GM19372 (cell line): ENCODE data around the gene MAP1B.
"Not testable (repeated sequence)": the region's sequence is repeated elsewhere in the genome, so short reads cannot be mapped to it uniquely, and the experiment has no call there.

Experiments
- ATAC-seq: cut with Tn5 transposase; IDR thresholded peaks from one replicate; pipeline ENCODE4 v1.9.1; 2021; ENCODE audit warnings: mild to moderate bottlenecking, low read depth, moderate library complexity; ENCODE audit not compliant: unreplicated experiment

MAP1B gene

GRCh38 chr5:72157625-72157962, 50.3 kb downstream of the MAP1B start:
- ATAC-seq = no peak

DNA sequence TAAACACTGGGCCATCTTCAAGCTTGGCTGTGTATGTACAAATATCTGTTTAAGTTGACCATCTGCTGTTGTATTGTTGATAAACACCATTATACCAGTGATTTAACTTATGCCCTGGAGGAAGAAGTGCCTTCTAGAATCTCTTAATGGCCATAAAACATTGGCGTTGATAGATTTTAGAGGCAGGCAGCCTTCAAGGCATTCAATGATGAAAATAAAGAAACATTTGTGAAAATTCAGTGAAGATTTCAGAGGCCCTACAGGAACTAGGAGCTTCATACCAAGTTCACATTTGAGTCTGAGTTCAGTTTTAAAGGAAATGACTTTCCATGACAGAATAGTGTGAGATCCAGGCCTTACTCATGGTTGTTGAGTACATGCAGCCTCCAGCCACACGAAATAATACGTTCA, 52.2 kb downstream of the MAP1B start:
- ATAC-seq = no peak

GRCh38 chr5:72160329-72160728, 53.1 kb downstream of the MAP1B start:
- ATAC-seq = no peak

DNA sequence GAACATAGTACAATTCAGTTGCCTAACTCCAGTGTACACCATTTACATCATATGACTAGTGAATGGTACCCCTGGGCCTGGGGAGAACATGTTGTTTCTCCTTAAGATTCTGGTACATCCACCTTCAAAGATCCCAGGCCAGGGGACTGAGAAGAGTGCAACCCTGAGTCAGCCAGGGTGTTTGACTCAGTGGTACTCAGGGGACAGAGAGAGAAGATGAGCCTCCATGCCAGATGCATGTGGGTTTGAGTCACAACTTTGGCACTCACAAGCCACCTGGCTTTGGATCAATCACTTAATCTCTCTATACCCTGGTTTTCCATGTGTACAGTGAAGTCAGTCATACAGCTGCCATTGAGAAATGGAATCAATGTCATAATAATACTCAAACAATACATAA, 53.7 kb downstream of the MAP1B start:
- no peak for ATAC-seq

DNA sequence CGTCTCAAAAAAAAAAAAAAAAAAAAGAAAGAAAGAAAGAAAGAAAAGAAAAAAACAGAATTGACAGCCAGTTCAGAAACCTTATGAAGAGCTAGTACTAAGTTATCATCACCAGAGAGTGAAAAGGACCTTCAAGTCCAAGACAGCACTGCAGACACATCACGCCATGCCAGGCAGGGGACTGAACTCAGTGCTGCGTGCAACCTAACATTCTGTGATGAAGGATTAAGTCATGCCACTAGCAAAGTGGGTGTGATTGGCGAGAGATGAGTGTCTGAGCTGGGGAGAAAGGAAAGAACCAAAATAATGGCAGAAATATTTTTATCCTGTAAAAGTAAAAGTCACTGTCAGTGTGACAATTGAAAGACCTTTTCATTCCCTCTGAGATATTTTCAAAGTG, 54.7 kb downstream of the MAP1B start:
- no peak for ATAC-seq

DNA sequence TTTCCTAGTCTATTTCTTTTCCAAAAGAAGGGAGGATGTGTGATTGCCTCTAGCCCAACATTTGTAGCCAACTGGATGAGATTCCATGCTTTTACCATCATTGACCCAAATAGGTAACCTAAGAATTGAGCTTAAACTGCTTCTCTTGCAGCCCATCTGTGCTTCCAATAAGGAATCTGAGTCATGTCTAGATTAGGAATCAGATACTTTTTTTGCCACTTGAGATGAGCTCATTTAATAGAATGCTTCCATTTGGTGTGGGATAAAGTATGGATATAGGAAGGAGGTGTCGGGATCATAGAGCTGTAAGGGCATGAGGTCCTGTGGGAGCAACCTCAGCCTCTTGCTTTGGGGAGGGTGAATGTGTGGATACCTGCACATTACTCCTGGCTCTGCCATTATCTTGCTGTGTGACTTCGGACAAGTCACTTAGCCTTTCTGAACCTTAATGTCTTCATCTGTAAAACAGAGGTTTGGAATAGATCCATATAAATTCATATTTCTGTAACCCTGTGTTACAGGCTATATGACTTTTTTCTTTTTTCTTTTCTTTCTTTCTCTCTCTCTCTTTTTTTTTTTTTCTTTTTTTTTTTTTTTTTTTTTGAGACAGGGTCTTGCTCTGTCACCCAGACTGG, 56.2 kb downstream of the MAP1B start:
- ATAC-seq = no peak

DNA sequence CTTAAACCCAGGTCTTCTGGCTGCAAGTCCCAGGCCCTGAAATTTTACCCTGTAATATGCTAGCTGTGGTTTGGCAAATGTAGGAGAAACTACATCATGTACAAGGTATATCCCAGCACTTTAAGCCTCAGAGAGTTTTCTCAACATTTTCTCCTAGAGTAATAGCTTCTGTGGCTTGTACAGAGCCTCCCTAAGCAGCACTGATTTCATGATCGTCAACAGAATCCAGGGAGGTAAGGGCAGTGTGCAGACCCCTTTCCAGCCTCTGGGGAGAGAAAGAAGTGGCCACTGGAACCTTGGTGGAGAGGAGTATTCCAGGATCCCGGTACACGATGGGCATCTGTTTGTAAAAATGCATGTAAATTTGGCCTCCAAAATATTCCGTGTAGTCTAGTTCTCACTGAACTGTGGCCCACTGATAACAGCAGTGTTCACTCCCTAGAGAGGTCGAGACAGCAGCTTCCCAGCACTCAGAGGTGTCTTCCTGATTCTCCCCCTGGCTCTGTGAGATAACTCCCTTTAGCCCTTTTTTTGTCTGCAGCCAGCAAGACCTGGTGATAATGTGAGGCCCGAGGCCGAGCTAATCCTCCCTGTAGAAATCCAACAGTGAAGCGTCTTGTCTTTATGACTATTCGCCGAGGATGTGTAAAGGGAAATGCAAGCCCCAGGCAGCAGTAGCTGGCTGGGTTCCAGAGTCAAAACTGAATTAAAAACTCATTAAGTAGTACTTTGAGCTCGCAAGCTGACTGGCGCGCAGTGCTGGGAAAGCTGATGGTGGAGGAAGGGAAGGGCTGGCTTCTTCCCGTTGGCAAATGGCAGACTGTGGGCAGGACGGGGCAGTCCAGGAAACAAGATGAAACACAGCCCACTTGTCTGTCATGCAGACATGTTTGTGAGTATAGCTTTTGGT, 59.0 kb downstream of the MAP1B start:
- ATAC-seq = no peak

DNA sequence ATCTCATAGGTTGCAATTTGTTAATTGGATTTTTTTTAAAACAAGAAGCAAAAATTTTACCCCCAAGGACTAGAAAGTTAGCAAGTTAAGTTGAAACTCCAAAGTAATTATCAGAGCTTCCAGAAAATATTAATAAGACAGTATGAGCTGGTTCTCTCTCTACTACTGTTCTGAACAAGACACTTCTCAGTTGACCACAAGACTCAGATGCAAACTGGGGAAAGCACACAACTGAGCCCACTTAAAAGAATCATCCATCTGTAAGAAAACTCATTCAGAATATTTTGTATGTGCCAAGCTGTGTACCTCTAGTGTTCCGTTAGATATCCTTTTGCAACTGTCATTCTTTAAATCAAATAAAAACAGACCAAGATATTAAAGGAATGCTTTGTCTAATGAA, 60.0 kb downstream of the MAP1B start:
- no peak for ATAC-seq

DNA sequence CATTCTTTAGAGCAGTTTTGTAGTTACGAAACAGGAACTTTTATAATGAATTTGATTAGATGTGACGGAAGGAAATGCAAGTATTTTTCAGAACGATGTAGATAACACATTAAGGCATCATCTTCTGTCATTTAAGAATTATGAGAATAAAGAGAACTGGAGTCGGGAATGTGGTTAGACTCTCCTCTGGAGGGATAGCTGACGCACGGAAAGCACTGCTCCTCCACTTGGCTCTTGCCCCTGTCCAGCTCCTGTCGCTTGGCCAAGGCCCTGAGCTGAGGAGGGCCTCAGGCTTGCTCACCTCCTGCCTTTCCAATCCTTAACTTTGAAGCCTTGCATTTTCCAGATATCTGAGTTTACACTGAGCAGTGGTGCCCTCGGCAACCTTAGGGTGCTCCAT, 60.5 kb downstream of the MAP1B start:
- no peak for ATAC-seq

DNA sequence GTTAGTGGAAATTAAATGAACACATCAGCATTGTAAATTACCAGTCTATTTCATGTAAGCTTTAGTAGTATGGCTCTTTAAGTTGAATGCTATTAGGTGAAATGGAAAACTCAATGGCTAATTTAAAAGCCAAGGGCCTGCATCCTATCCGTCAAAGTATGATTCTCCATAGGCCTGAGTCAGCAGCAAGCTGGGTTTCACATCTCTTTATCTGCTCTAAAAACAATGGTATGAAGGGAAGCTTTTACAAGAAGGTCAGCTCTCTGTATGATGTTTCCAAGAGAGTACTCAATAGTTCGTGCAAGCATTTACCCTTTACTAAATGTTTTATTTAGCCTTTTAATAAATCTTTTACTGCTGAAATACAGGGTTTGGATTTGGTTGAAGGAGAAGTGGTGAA, 62.8 kb downstream of the MAP1B start:
- no peak for ATAC-seq

DNA sequence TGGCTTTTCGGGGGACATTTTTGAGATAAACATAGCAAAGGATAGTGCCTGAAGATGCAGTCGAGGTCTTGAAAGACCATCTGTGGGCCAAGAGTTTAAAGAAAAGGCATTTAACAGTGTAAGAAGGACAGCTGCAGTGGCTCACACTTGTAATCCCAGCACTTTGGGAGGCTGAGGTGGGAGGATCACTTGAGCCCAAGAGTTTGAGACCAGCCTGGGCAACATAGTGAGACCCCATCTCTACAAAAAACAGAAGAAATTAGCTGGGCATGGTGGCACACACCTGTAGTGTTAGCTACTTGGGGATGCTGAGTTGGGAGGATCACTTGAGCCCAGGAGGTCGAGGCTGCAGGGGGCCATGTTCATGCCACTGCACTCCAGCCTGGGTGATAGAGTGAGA, 63.9 kb downstream of the MAP1B start:
- ATAC-seq = not testable (repeated sequence)

DNA sequence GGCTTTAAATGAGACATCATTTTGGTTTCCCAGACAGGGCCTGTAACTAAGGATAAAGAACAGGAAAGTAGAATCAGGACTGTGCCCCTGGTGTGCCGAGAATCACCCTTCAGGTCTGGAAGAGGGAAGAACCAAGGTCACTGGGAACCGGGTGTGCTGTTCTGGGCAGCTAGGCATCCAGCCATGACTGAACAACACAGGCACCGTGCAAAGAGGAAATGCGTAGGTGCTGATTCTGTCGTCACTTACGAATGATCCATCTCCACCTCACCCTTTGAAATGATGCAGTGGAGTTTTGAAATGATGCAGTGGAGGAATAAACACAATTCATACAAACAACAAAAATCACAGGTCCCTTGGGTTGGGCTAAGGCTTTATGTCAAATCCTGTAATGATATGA, 64.4 kb downstream of the MAP1B start:
- ATAC-seq = no peak

DNA sequence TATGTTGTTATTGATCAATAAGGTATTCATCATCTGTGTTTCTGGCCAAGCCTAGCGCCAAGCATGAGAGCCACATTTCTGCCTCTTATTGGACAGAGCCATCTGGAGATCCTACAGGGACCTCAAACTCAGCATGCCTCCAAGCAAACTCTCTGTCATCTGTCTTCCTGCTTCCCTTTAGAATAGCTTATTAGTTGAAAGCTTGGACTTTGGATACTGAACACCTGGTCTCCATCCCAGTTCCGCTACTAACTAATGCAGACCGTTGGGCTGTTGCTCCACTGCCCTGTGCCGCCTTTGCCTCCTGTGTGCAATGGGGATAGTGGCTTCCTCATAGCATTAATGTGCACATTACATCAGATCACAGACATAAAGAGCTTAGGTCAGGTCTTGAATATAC, 65.5 kb downstream of the MAP1B start:
- no peak for ATAC-seq

DNA sequence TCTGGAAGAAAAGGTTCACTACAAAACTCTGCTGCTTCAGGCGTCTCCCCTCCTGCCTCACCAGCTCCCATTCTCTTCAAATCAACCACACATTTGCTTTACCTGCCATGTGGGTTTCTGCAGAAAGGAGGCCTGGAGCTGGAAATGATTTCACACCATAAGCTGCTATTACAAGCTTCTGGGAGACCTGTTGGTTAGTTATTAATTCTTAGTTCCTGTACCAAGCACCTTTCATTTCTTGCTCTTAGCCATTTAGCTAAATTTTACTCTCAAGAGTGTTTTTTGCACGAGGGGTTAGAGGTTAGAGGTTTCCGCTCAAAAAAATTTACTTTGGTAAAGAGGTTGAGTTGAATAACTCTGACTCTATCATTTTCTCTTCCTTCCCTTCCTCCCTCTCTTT, 70.3 kb downstream of the MAP1B start:
- peak; percentile 72 for ATAC-seq

- ATAC-seq = no peak
Observed at GRCh38 chr5:72179028-72179815, 71.9 kb downstream of the MAP1B start.

- ATAC-seq = no peak
Observed at GRCh38 chr5:72179816-72180440, 72.7 kb downstream of the MAP1B start.

DNA sequence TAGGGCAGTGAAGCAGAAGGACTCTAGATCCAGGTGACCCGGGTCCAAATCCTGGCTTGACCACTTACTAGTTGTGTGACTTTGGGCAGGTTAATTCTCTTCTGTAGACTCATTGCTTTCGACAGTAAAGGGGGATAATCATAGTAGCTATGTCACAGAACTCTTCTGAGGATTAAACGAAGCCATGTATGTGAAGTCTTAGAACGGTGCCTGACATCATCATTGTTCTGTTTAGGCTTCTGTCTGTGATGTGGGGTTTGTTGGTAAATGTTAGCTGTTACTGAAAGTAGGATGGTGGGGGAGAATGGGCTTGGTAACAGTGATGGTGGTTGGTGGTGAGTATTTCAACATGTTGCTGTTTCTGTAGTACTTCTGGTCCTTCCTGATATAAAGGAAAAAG, 73.7 kb downstream of the MAP1B start:
- ATAC-seq = no peak

DNA sequence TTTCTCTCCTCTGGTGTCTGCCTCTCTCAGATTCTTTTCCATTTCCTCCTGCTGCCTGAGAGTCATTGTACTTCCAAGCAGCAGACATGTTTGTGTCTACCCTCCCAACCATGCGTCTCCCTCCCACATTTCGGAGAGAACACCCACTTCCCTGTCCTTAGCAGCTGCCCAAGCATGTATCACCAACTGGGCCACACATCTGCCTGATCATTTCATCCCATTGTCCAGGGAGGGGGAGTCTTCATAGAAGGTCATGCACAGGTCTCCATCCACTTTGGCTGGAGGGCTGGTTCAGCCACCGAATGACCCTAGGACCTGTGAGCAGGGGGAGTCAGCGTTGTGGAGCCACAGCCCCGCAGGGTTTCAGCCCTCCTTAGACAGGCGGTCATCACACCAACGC, 75.4 kb downstream of the MAP1B start:
- no peak for ATAC-seq

- ATAC-seq = no peak
Observed at GRCh38 chr5:72183101-72183520, 75.8 kb downstream of the MAP1B start.

- ATAC-seq = no peak
Observed at GRCh38 chr5:72184408-72184807, 77.1 kb downstream of the MAP1B start.
